SH-SY5Y (cell line): ENCODE data around the gene VTN.

ENCODE experiments used
- GATA2 ChIP-seq: IDR thresholded peaks from 2 replicates; pipeline ENCODE4 v1.6.1; 2011; ENCODE audit warnings: mild to moderate bottlenecking, low read depth, low read length
- GATA3 ChIP-seq: IDR thresholded peaks from 2 replicates; pipeline ENCODE4 v1.6.1; 2011; ENCODE audit warnings: low read depth, mild to moderate bottlenecking, low read length, moderate library complexity

GRCh38 chr17:28371245-28372202 lies 1.4 kb upstream of the VTN start, which contains the start of gene SARM1:
- TF ChIP-seq GATA3 (no peak), GATA2 (no peak)
